ENCODE measurements around the gene VWA5B1. TPM values are rescaled to one million over a fixed set of nuclear protein-coding genes. Genes with fewer than 3 reads are reported as not detected.

VWA5B1 gene
- total and polyA plus RNA-seq, 10 of the 15 experiments (the other 5 are each of a cell fraction or from before 2014, with no cell fraction given), result under 0.01 to 0.05 (median 0.01) TPM; not detected in 7

DNA sequence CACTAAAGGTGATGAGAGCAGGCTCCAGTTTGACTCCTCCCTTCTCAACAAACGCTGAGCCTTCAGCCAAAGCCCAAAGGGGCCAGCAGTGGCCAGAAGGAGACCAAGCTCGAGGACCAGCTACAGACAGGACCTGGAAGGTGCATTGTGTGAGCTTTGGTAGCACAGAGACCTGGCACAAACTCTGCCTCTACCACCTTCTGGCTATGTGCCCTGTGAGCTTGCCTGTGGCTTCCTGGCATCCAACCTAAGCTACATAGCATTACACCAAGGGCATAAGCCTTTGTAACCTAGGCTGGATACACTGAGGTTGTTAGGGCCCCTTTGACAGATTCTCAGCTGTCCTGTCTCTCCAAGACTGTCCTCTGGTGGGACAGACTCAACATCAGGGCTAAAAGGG, 6.6 kb upstream of the VWA5B1 start:
- no peak overlapping the region for H2AFZ ChIP-seq (ENCODE audit: control insufficient read depth, low read depth, low read length)
- in situ Hi-C loops (cut with MboI) (no loop called here), intact Hi-C loops (cut with micrococcal nuclease; ENCODE audit: unreplicated experiment) (no loop called here)
- no peaks in the 10 kb centered on the region for H3K79me2 ChIP-seq (ENCODE audit: control insufficient read depth, insufficient read depth, low read length)
- no peak overlapping the region for H3K4me3 ChIP-seq
- H3K9me3 ChIP-seq (replicated peaks; ENCODE audit: control insufficient read depth, insufficient read depth, low read length), result no peaks in the 10 kb centered on the region; the same call in 2 of the 3 replicates
- no peak overlapping the region for H3K27ac ChIP-seq (ENCODE audit: control insufficient read depth, insufficient read depth)
- ChIA-PET RAD21 (ENCODE audit: unreplicated experiment) (no interaction called here), CTCF (no interaction called here), POLR2A (no interaction called here), SMC1A (ENCODE audit: uncharacterized antibody, unreplicated experiment) (no interaction called here)
- peaks cover 2% of the 10 kb centered on the region; the same call in 1 of the 2 replicates for H4K20me1 ChIP-seq (ENCODE audit: control insufficient read depth, insufficient read depth)
- no peaks in the 10 kb centered on the region; a peak in 3 of 4 replicates for H3K27me3 ChIP-seq (replicated peaks in 1 of 2; ENCODE audit: control insufficient read depth in 2 of 2, insufficient read depth in 2 of 2, low read length in 1 of 2)
- TF ChIP-seq SMAD1 (IDR thresholded peaks at IDR 0.05; ENCODE audit: low read depth, partially characterized antibody) (no peak), CREM (IDR thresholded peaks at IDR 0.05; ENCODE audit: low read depth) (no peak), RBBP5 (conservative IDR thresholded peaks at IDR 0.05) (no peak), RUNX3 (IDR thresholded peaks at IDR 0.05; ENCODE audit: low read length) (no peak), RCOR1 (conservative IDR thresholded peaks at IDR 0.05; ENCODE audit: low read depth, low read length) (no peak), EGR1 (IDR thresholded peaks at IDR 0.05; ENCODE audit: borderline replicate concordance in 1 of 2, low read depth in 2 of 2, low read length in 2 of 2) (no peak), NR2C2 (IDR thresholded peaks at IDR 0.05; ENCODE audit: borderline replicate concordance, control insufficient read depth, insufficient read length, low read depth) (no peak), NKRF (conservative IDR thresholded peaks at IDR 0.05) (no peak), HCFC1 (IDR thresholded peaks at IDR 0.05; ENCODE audit: low read length) (no peak), PML (IDR thresholded peaks at IDR 0.05; ENCODE audit: low read length) (no peak), HDAC6 (IDR thresholded peaks at IDR 0.05; ENCODE audit: unreplicated experiment) (no peak), IKZF2 (IDR thresholded peaks at IDR 0.05) (no peak), MEF2A (IDR thresholded peaks at IDR 0.05; ENCODE audit: insufficient read depth, low read depth, low read length) (no peak), MYC (IDR thresholded peaks at IDR 0.05; ENCODE audit: insufficient read depth, insufficient read length, insufficient replicate concordance, low read length, severe bottlenecking) (no peak), BCL11A (IDR thresholded peaks at IDR 0.05; ENCODE audit: low read depth, low read length) (no peak)
- TF ChIP-seq, protein P1, sequence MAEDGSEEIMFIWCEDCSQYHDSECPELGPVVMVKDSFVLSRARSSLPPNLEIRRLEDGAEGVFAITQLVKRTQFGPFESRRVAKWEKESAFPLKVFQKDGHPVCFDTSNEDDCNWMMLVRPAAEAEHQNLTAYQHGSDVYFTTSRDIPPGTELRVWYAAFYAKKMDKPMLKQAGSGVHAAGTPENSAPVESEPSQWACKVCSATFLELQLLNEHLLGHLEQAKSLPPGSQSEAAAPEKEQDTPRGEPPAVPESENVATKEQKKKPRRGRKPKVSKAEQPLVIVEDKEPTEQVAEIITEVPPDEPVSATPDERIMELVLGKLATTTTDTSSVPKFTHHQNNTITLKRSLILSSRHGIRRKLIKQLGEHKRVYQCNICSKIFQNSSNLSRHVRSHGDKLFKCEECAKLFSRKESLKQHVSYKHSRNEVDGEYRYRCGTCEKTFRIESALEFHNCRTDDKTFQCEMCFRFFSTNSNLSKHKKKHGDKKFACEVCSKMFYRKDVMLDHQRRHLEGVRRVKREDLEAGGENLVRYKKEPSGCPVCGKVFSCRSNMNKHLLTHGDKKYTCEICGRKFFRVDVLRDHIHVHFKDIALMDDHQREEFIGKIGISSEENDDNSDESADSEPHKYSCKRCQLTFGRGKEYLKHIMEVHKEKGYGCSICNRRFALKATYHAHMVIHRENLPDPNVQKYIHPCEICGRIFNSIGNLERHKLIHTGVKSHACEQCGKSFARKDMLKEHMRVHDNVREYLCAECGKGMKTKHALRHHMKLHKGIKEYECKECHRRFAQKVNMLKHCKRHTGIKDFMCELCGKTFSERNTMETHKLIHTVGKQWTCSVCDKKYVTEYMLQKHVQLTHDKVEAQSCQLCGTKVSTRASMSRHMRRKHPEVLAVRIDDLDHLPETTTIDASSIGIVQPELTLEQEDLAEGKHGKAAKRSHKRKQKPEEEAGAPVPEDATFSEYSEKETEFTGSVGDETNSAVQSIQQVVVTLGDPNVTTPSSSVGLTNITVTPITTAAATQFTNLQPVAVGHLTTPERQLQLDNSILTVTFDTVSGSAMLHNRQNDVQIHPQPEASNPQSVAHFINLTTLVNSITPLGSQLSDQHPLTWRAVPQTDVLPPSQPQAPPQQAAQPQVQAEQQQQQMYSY (CRISPR knock-in tag; IDR thresholded peaks at IDR 0.05), result no peak
- TF ChIP-seq, protein P2, sequence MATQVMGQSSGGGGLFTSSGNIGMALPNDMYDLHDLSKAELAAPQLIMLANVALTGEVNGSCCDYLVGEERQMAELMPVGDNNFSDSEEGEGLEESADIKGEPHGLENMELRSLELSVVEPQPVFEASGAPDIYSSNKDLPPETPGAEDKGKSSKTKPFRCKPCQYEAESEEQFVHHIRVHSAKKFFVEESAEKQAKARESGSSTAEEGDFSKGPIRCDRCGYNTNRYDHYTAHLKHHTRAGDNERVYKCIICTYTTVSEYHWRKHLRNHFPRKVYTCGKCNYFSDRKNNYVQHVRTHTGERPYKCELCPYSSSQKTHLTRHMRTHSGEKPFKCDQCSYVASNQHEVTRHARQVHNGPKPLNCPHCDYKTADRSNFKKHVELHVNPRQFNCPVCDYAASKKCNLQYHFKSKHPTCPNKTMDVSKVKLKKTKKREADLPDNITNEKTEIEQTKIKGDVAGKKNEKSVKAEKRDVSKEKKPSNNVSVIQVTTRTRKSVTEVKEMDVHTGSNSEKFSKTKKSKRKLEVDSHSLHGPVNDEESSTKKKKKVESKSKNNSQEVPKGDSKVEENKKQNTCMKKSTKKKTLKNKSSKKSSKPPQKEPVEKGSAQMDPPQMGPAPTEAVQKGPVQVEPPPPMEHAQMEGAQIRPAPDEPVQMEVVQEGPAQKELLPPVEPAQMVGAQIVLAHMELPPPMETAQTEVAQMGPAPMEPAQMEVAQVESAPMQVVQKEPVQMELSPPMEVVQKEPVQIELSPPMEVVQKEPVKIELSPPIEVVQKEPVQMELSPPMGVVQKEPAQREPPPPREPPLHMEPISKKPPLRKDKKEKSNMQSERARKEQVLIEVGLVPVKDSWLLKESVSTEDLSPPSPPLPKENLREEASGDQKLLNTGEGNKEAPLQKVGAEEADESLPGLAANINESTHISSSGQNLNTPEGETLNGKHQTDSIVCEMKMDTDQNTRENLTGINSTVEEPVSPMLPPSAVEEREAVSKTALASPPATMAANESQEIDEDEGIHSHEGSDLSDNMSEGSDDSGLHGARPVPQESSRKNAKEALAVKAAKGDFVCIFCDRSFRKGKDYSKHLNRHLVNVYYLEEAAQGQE (IDR thresholded peaks at IDR 0.05; ENCODE audit: low read depth, low read length), result no peak
- no peak for DNase-seq (ENCODE audit: low read depth, low spot score)
- 0% methylated on average over 2 of the region's 2 CpGs for WGBS (ENCODE audit: insufficient coverage, insufficient replicate concordance, low lambda C conversion rate, missing lambda C conversion rate)
- no peak for FAIRE-seq
- no peak overlapping the region for H3K4me2 ChIP-seq (ENCODE audit: control insufficient read depth, insufficient read depth)
- no peak for ATAC-seq
- no peak overlapping the region for H3K9ac ChIP-seq (ENCODE audit: control insufficient read depth, insufficient read depth, low read length)
- BruUV-seq (replicated peaks), result no TSS peak
- no peaks in the 10 kb centered on the region for H3K36me3 ChIP-seq (ENCODE audit: control insufficient read depth in 2 of 2, insufficient read depth in 2 of 2, low read length in 1 of 2)
- H3K4me1 ChIP-seq (ENCODE audit: control insufficient read depth, insufficient read depth, low read length), result no peaks in the 10 kb centered on the region
